HCT116 (cell line): Measurements from ENCODE around the gene RPRD1B. TPM values are rescaled to one million over a fixed set of nuclear protein-coding genes. Genes with fewer than 3 reads are reported as not detected.
"Not testable (repeated sequence)": the region's sequence is repeated elsewhere in the genome, so short reads cannot be mapped to it uniquely, and the experiment has no call there.

Source experiments
- ATAC-seq: fragments of 200-7000 bp; cut with Tn5 transposase; 2 replicates; pipeline ENCODE4 v1.9.1; 2020; ENCODE audit warnings: mild to moderate bottlenecking, moderate library complexity
- BruUV-seq: library from RNA; stranded (reverse); fragments of 400-500 nt; replicated peaks from 2 replicates; lab custom pipeline; 2021; lab: Mats Ljungman, UMichigan
- CTCF ChIA-PET: fragments of 300-600 bp; sonication (Branson Sonifier 250); formaldehyde crosslinking; loops from one replicate; lab custom pipeline; 2021; ENCODE audit warnings: antibody characterized with exemption; lab: Charles Lee
- POLR2A ChIA-PET: fragments of 300-600, 350-600 bp; sonication (Branson Sonifier 250); formaldehyde crosslinking; loops from one replicate; lab custom pipeline; 2021; ENCODE audit warnings: antibody characterized with exemption; lab: Charles Lee
- RAD21 ChIA-PET, 2 experiments: fragments of 300-600 bp; sonication (Branson Sonifier 250); formaldehyde crosslinking; loops; one replicate each; lab custom pipeline; 2023; ENCODE audit warnings: low total read pairs in 2 of 2; ENCODE audit not compliant: uncharacterized antibody in 2 of 2, unreplicated experiment in 2 of 2, low non-redundant PET in 1 of 2; lab: Charles Lee
- DNase-seq: peaks from one replicate; pipeline ENCODE4 v3.0.0-alpha.2; 2010; ENCODE audit warnings: low read depth, low spot score
- H2AFZ ChIP-seq: fragments of 200-600 bp; shearing (Covaris generic), sonication (generic); 2 replicates; pipeline ENCODE4 v1.6.1; 2017; ENCODE audit warnings: low read depth, mixed run types, mixed read lengths, antibody characterized with exemption, low read length; ENCODE audit not compliant: poor library complexity, severe bottlenecking
- H3K27ac ChIP-seq: 2 replicates; pipeline ENCODE4 v1.5.1; 2012; ENCODE audit warnings: low read depth, low read length
- H3K27me3 ChIP-seq: fragments of 200-600 bp; sonication (generic); 2 replicates; pipeline ENCODE4 v1.6.1; 2016; ENCODE audit warnings: mixed run types, low read length, mixed read lengths; ENCODE audit not compliant: insufficient read depth
- H3K36me3 ChIP-seq, 2 experiments: fragments of 200-500 bp in 1 of 2; fragments of 200-600 bp in 1 of 2; sonication (Bioruptor generic) in 1 of 2; sonication (generic) in 1 of 2; 2 replicates each; pipeline versions ENCODE4 v1.5.1 to v1.6.1; 2014 to 2016; ENCODE audit warnings: low read length in 2 of 2, inconsistent platforms in 1 of 2, mixed read lengths in 1 of 2, mixed run types in 1 of 2; ENCODE audit not compliant: insufficient read depth in 2 of 2, control insufficient read depth in 1 of 2
- H3K4me1 ChIP-seq, 2 experiments: fragments of 200-600 bp in 1 of 2; sonication (generic) in 1 of 2; 2 replicates each; pipeline versions ENCODE4 v1.5.1 to v1.6.1; 2012 to 2017; ENCODE audit warnings: low read length in 2 of 2, inconsistent platforms in 1 of 2, mild to moderate bottlenecking in 1 of 2, mixed read lengths in 1 of 2, mixed run types in 1 of 2, moderate library complexity in 1 of 2; ENCODE audit not compliant: insufficient read depth in 2 of 2, control insufficient read depth in 1 of 2
- H3K4me2 ChIP-seq: fragments of 200-600 bp; sonication (generic); 2 replicates; pipeline ENCODE4 v1.6.1; 2017; ENCODE audit warnings: mixed run types, low read length, mixed read lengths
- H3K4me3 ChIP-seq, 2 experiments: fragments of 200-600 bp in 1 of 2; sonication (generic) in 1 of 2; replicated peaks in 1 of 2; 2 replicates each; pipeline ENCODE4 v1.5.1; 2011 to 2016; ENCODE audit warnings: low read length in 2 of 2, control low read depth in 1 of 2, low read depth in 1 of 2, mild to moderate bottlenecking in 1 of 2, mixed read lengths in 1 of 2, mixed run types in 1 of 2
- H3K79me2 ChIP-seq: fragments of 200-600 bp; sonication (generic); 2 replicates; pipeline ENCODE4 v1.6.1; 2017; ENCODE audit warnings: mild to moderate bottlenecking, mixed run types, low read length, moderate library complexity, mixed read lengths; ENCODE audit not compliant: insufficient read depth
- H3K9ac ChIP-seq: fragments of 200-600 bp; sonication (generic); 2 replicates; pipeline ENCODE4 v1.6.1; 2016; ENCODE audit warnings: low read length, mixed read lengths
- H3K9me2 ChIP-seq: fragments of 200-600 bp; sonication (generic), shearing (Covaris generic); 2 replicates; pipeline ENCODE4 v1.6.1; 2017; ENCODE audit warnings: mixed run types, mild to moderate bottlenecking, moderate library complexity; ENCODE audit not compliant: insufficient read depth
- H3K9me3 ChIP-seq, 2 experiments: fragments of 200-500 bp in 1 of 2; fragments of 200-600 bp in 1 of 2; sonication (Bioruptor generic) in 1 of 2; sonication (generic) in 1 of 2; 2 replicates each; pipeline ENCODE4 v1.6.1; 2014 to 2017; ENCODE audit warnings: low read length in 2 of 2, mixed read lengths in 2 of 2, inconsistent platforms in 1 of 2, low read depth in 1 of 2, mild to moderate bottlenecking in 1 of 2, mixed run types in 1 of 2, moderate library complexity in 1 of 2; ENCODE audit not compliant: control insufficient read depth in 1 of 2, insufficient read depth in 1 of 2
- H4K20me1 ChIP-seq: fragments of 200-600 bp; sonication (generic), shearing (Covaris generic); 2 replicates; pipeline ENCODE4 v1.6.1; 2017; ENCODE audit warnings: mixed run types, mild to moderate bottlenecking, moderate library complexity; ENCODE audit not compliant: insufficient read depth
- CTCF ChIP-seq, 3 experiments: fragments of 200-600 bp in 1 of 3; sonication (generic) in 1 of 3; IDR thresholded peaks in 2 of 3; conservative IDR thresholded peaks in 1 of 3; 2 replicates each; pipeline ENCODE4 v1.5.1; 2012 to 2017; ENCODE audit warnings: low read depth in 2 of 3, low read length in 2 of 3, antibody characterized with exemption in 1 of 3, borderline replicate concordance in 1 of 3, control low read depth in 1 of 3, mild to moderate bottlenecking in 1 of 3, mixed read lengths in 1 of 3, mixed run types in 1 of 3, moderate library complexity in 1 of 3; ENCODE audit not compliant: insufficient read depth in 1 of 3
- EGR1 ChIP-seq: IDR thresholded peaks from 2 replicates; pipeline ENCODE4 v1.6.1; 2012; ENCODE audit warnings: low read depth
- POLR2A ChIP-seq: IDR thresholded peaks from 2 replicates; pipeline ENCODE4 v1.7.0; 2011; ENCODE audit warnings: borderline replicate concordance; ENCODE audit not compliant: insufficient read depth, insufficient read length; ENCODE audit errors: extremely low read depth
- SIN3A ChIP-seq: IDR thresholded peaks from 2 replicates; pipeline ENCODE4 v1.6.1; 2012; ENCODE audit warnings: low read depth
- SRF ChIP-seq: IDR thresholded peaks from 2 replicates; pipeline ENCODE4 v1.6.1; 2012; ENCODE audit warnings: low read depth
- ZBTB33 ChIP-seq: IDR thresholded peaks from 2 replicates; pipeline ENCODE4 v1.6.1; 2011; ENCODE audit warnings: mild to moderate bottlenecking, low read length, moderate library complexity; ENCODE audit not compliant: insufficient replicate concordance; ENCODE audit errors: extremely low read depth
- intact Hi-C: fragments of 100-400 bp; cut with micrococcal nuclease; formaldehyde crosslinking; loops from 2 replicates; pipeline ENCODE4 v1.10.0; 2022
- total RNA-seq: library from RNA; stranded (reverse); gene quantifications from one replicate; pipeline ENCODE4 v1.2.1, GENCODE V29; 2021; ENCODE audit not compliant: unreplicated experiment

RPRD1B gene
- total RNA-seq, 1 experiment from 2014 or later: 30.7 TPM

- Histone ChIP-seq H3K4me3 (no peak overlapping the region), H3K9me3 (no peaks in the 10 kb centered on the region), H3K9me2 (no peaks in the 10 kb centered on the region), H3K79me2 (no peaks in the 10 kb centered on the region), H3K9ac (no peak overlapping the region), H2AFZ (no peak overlapping the region), H3K27me3 (no peaks in the 10 kb centered on the region), H3K4me1 (peaks cover 10 to 17% of the 10 kb centered on the region in 2 experiments; a peak in 3 of 4 replicates), H4K20me1 (no peaks in the 10 kb centered on the region), H3K4me2 (no peak overlapping the region), H3K36me3 (no peaks in the 10 kb centered on the region), H3K27ac (no peak overlapping the region)
- RAD21 ChIA-PET: no interaction called here
- intact Hi-C loops: no loop called here
- CTCF ChIA-PET: no interaction called here
- DNase-seq (no peak), ATAC-seq (peak; percentile 49; the same call in 1 of the 2 replicates)
- no TSS peak for BruUV-seq
- POLR2A ChIA-PET: no interaction called here
- TF ChIP-seq EGR1 (no peak), SIN3A (no peak), ZBTB33 (no peak), CTCF (IDR thresholded peaks at IDR 0.05 in 2 of 3, conservative IDR thresholded peaks at IDR 0.05 in 1 of 3; ENCODE audit: borderline replicate concordance in 1 of 3, insufficient read depth in 1 of 3, low read depth in 2 of 3, low read length in 2 of 3) (peak in 2 of 3 experiments; percentile 6 to 11; a peak in 1 of 6 replicates), POLR2A (no peak), SRF (no peak)
Observed at GRCh38 chr20:38106461-38106860, 72.9 kb downstream of the RPRD1B start.

- RAD21 ChIA-PET, H3K36me3 ChIP-seq, H3K9me3 ChIP-seq, H3K27ac ChIP-seq, CTCF ChIA-PET, DNase-seq, BruUV-seq, intact Hi-C loops, H2AFZ ChIP-seq, H3K27me3 ChIP-seq, H3K9ac ChIP-seq, POLR2A ChIA-PET, H3K4me3 ChIP-seq, H3K9me2 ChIP-seq, H3K4me2 ChIP-seq, H4K20me1 ChIP-seq, H3K79me2 ChIP-seq, ATAC-seq: not testable (repeated sequence)
- H3K4me1 ChIP-seq: peaks cover 10 to 17% of the 10 kb centered on the region in 2 experiments; a peak in 3 of 4 replicates
Observed at GRCh38 chr20:38107386-38107785, 73.8 kb downstream of the RPRD1B start.

- intact Hi-C loops, H3K4me3 ChIP-seq, H3K27me3 ChIP-seq, DNase-seq, RAD21 ChIA-PET, CTCF ChIA-PET, POLR2A ChIA-PET, H3K4me2 ChIP-seq, H3K9me2 ChIP-seq, H3K79me2 ChIP-seq, H3K9ac ChIP-seq, H3K36me3 ChIP-seq, H4K20me1 ChIP-seq, H3K9me3 ChIP-seq, ATAC-seq, H3K27ac ChIP-seq, BruUV-seq, H2AFZ ChIP-seq: not testable (repeated sequence)
- H3K4me1 ChIP-seq: peaks cover 10 to 17% of the 10 kb centered on the region in 2 experiments; a peak in 3 of 4 replicates
Observed at GRCh38 chr20:38107916-38108315, 74.4 kb downstream of the RPRD1B start.
